ENCODE measurements around the gene PFKFB3. TPM values are rescaled to one million over a fixed set of nuclear protein-coding genes. Genes with fewer than 3 reads are reported as not detected.
"Not testable (repeated sequence)": the region's sequence is repeated elsewhere in the genome, so short reads cannot be mapped to it uniquely, and the experiment has no call there.

PFKFB3 gene
- total and polyA plus RNA-seq, 7 donors, result 10.2 to 33.2 (median 28.0) TPM

DNA sequence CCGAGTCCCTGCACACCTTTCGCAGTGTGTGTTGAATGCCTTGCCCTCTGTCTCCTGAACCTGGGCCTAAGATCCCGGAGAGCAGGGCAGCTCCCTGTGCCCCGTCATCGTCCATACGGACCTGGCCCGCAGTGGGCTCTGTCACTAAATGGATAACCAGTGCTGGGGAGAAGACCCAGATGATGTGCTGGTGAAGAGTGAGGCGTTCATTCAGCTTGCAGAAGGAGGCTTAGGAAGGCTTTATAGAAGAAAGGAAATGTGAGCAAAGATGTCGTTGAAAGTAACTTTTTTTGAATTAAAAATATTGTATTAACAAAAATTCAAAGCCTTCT is 34.4 kb downstream of the PFKFB3 start:
- Histone ChIP-seq H3K4me1 (peaks cover 0 to 11% (median 9%) of the 10 kb centered on the region in 4 donors), H3K9me3 (no peaks in the 10 kb centered on the region), H3K27ac (no peak overlapping the region), H3K4me3 (no peak overlapping the region), H3K27me3 (no peaks in the 10 kb centered on the region), H3K36me3 (peaks cover 17 to 46% (median 22%) of the 10 kb centered on the region in 4 donors)
- intact Hi-C loops (cut with DNase I), result no loop called here
- WGBS, 2 donors, result 94 to 98% methylated on average over 9 of the region's 9 CpGs
- DNase-seq, result no peak
- TF ChIP-seq, protein P1, sequence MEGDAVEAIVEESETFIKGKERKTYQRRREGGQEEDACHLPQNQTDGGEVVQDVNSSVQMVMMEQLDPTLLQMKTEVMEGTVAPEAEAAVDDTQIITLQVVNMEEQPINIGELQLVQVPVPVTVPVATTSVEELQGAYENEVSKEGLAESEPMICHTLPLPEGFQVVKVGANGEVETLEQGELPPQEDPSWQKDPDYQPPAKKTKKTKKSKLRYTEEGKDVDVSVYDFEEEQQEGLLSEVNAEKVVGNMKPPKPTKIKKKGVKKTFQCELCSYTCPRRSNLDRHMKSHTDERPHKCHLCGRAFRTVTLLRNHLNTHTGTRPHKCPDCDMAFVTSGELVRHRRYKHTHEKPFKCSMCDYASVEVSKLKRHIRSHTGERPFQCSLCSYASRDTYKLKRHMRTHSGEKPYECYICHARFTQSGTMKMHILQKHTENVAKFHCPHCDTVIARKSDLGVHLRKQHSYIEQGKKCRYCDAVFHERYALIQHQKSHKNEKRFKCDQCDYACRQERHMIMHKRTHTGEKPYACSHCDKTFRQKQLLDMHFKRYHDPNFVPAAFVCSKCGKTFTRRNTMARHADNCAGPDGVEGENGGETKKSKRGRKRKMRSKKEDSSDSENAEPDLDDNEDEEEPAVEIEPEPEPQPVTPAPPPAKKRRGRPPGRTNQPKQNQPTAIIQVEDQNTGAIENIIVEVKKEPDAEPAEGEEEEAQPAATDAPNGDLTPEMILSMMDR (IDR thresholded peaks at IDR 0.05), result no peak
- TF ChIP-seq EP300 (IDR thresholded peaks at IDR 0.05) (no peak), POLR2A (IDR thresholded peaks at IDR 0.05) (no peak), POLR2AphosphoS5 (IDR thresholded peaks at IDR 0.05) (no peak)

DNA sequence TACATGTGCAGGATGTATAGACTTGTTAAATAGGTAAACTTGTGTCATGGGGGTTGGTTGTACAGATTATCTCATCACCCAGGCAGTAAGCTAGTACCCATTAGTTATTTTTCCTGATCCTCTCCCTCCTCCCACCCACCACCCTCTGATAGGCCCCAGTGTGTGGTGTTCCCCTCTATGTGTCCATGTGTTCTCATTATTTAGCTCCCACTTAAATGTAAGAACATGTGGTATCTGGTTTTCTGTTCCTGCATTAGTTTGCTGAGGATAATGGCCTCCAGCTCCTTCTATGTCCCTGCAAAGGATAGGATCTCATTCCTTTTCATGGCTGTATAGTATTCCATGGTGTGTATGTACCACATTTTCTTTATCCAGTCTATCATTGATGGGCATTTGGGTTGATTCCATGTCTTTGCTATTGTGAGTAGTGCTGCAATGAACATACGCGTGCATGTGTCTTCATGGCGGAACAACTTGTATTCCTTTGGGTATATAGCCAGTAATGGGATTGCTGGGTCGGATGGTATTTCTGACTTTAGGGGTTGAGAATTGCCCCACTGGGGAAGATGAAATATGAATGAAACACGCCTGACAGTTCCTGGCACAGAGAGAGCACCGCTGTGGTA is 36.0 kb downstream of the PFKFB3 start:
- WGBS, 2 donors, result 90 to 94% methylated on average over 6 of the region's 6 CpGs

DNA sequence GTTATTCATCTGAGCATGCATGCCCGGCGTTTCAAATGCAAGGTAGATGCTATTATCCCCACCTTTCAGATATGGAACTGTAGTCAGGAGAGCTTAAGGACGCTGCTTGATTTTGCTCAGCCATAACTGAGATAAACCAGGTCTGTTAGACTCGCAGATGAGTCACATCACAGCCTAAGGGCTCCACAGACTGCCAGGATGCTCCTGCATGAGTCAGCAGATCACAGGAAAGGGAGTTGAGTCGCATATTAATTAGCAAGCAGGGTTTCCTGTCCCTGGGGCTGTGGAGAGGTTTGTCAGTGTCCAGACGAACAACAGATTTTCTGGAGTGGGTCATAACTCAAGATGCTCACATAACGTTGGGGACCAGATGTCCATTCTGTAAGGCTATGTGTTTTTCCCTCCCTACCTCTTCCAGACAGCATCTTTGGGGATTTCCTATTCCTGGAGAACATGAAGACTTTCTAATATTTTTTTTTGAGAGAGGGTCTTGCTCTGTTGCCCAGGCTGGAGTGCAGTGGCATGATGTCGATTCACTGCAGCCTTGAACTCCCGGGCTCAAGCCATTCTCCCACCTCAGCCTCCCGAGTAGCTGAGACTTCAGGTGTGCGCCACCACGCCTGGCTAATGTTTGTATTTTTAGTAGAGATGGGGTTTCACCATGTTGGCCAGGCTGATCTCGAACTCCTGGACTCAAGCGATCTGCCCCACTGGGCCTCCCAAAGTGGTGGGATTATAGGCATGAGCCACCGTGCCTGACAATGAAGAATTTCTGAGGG is 36.7 kb downstream of the PFKFB3 start:
- 70 to 86% methylated on average over 15 of the region's 15 CpGs for WGBS, 2 donors
- Histone ChIP-seq H3K4me3 (no peak overlapping the region), H3K4me1 (peaks cover 0 to 11% (median 9%) of the 10 kb centered on the region in 4 donors), H3K36me3 (peaks cover 0 to 24% (median 3%) of the 10 kb centered on the region in 4 donors), H3K27ac (peak overlapping the region in 3 of 4 donors; percentile 21 to 72 (median 69)), H3K9me3 (no peaks in the 10 kb centered on the region), H3K27me3 (no peaks in the 10 kb centered on the region)
- intact Hi-C loops (cut with DNase I), result no loop called here
- DNase-seq, result peak; percentile 88
- TF ChIP-seq EP300 (IDR thresholded peaks at IDR 0.05), result peak in 2 of 4 donors; percentile 45 to 65
- TF ChIP-seq, protein P1 (IDR thresholded peaks at IDR 0.05), result no peak
- TF ChIP-seq POLR2A (IDR thresholded peaks at IDR 0.05), result no peak
- TF ChIP-seq POLR2AphosphoS5 (IDR thresholded peaks at IDR 0.05), result peak in 3 of 4 donors; percentile 86 to 92 (median 88)

More for the DNA sequence above, 36.0 kb downstream of the PFKFB3 start:
- H3K9me3 ChIP-seq; H3K4me3 ChIP-seq; DNase-seq; intact Hi-C loops (cut with DNase I); H3K27me3 ChIP-seq: not testable (repeated sequence)
- Histone ChIP-seq H3K4me1 (peaks cover 0 to 11% (median 9%) of the 10 kb centered on the region in 4 donors), H3K27ac (peak overlapping the region in 3 of 4 donors; percentile 21 to 72 (median 69)), H3K36me3 (peaks cover 6 to 31% (median 10%) of the 10 kb centered on the region in 4 donors)

DNA sequence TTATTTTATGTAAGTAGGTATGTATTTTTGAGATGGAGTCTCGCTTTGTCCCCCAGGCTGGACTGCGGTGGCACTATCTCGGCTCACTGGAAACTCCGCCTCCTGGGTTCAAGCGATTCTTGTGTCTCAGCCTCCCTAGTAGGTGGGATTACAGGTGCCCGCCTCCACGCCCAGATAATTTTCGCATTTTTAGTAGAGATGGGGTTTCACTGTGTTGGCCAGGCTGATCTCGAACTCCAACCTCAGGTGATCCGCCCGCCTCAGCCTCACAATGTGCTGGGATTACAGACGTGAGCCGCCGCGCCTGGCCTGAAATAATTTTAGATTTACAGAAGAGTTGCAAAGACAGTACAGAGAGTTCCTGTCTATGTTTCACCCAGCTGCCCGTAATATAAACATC is 37.5 kb downstream of the PFKFB3 start:
- Histone ChIP-seq H3K36me3 (peaks cover 0 to 16% (median 3%) of the 10 kb centered on the region in 4 donors), H3K4me3 (no peak overlapping the region), H3K27ac (peak overlapping the region in 1 of 4 donors; percentile 72), H3K27me3 (no peaks in the 10 kb centered on the region), H3K4me1 (peaks cover 0 to 11% (median 9%) of the 10 kb centered on the region in 4 donors), H3K9me3 (no peaks in the 10 kb centered on the region)
- no peak for TF ChIP-seq EP300 (IDR thresholded peaks at IDR 0.05)
- intact Hi-C loops (cut with DNase I), result no loop called here
- WGBS, 2 donors, result 96 to 97% methylated on average over 16 of the region's 16 CpGs
- peak; percentile 40 for DNase-seq

DNA sequence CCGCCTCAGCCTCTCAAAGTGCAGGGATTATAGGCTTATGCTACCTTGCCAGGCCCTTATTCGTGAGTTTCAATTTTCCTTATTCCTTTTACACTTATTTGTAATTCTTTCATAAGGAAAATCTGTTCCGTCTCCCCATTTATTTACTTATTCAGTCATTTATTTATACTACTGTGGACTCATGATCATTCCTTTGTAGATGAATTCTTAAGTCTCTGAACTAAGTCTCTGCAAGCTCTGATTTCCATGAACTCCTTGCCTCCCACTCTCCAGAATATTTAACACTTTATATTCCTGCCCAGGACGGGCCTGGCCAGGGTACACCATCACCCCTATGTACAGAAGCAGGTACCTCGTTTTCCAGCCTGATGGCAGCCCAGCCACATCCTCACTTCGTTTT is 39.4 kb downstream of the PFKFB3 start:
- Histone ChIP-seq H3K4me3 (no peak overlapping the region), H3K27ac (no peak overlapping the region), H3K27me3 (no peaks in the 10 kb centered on the region), H3K36me3 (no peaks in the 10 kb centered on the region), H3K4me1 (peaks cover 0 to 11% (median 9%) of the 10 kb centered on the region in 4 donors), H3K9me3 (no peaks in the 10 kb centered on the region)
- TF ChIP-seq, protein P1 (IDR thresholded peaks at IDR 0.05), result no peak
- TF ChIP-seq POLR2A (IDR thresholded peaks at IDR 0.05) (no peak), EP300 (IDR thresholded peaks at IDR 0.05) (no peak), POLR2AphosphoS5 (IDR thresholded peaks at IDR 0.05) (no peak)
- DNase-seq, result peak; percentile 46
- intact Hi-C loops (cut with DNase I), result no loop called here
- 71 to 81% methylated on average over 6 of the region's 6 CpGs for WGBS, 2 donors

Data from sigmoid colon (tissue), 7 donors.